OCI-LY7 (cell line): ENCODE results near the gene PCDH9. TPM values are rescaled to one million over a fixed set of nuclear protein-coding genes. Genes with fewer than 3 reads are reported as not detected.
A peak's percentile ranks its signal among the peaks of the same experiment; 100 is the strongest.

Experiments used
- BruUV-seq: library from RNA; stranded (reverse); fragments of 400-500 nt; replicated peaks from 2 replicates; lab custom pipeline; 2021; lab: Mats Ljungman, UMichigan
- CTCF ChIA-PET: fragments of 300-600 bp; sonication (Branson Sonifier 250); formaldehyde crosslinking; loops from one replicate; lab custom pipeline; 2022; ENCODE audit warnings: antibody characterized with exemption; ENCODE audit not compliant: unreplicated experiment; lab: Charles Lee
- POLR2A ChIA-PET: fragments of 300-600 bp; sonication (Branson Sonifier 250); formaldehyde crosslinking; loops from one replicate; lab custom pipeline; 2022; ENCODE audit warnings: antibody characterized with exemption; lab: Charles Lee
- DNase-seq: peaks from one replicate; pipeline ENCODE4 v3.0.0-alpha.2; 2015; ENCODE audit warnings: low spot score
- H2AFZ ChIP-seq: fragments of 200-600 bp; sonication (generic), shearing (Covaris generic); 2 replicates; pipeline ENCODE4 v1.6.1; 2014; ENCODE audit warnings: mild to moderate bottlenecking, antibody characterized with exemption, low read length, moderate library complexity
- H3K27ac ChIP-seq: fragments of 200-600 bp; sonication (generic); 2 replicates; pipeline ENCODE4 v1.5.1; 2014; ENCODE audit warnings: mixed run types, low read depth, mild to moderate bottlenecking, moderate library complexity, low read length, inconsistent platforms; ENCODE audit not compliant: poor library complexity, severe bottlenecking
- H3K36me3 ChIP-seq: fragments of 200-600 bp; sonication (generic); 2 replicates; pipeline ENCODE4 v1.6.1; 2014; ENCODE audit warnings: mild to moderate bottlenecking, antibody characterized with exemption, low read length, moderate library complexity, mixed read lengths; ENCODE audit not compliant: insufficient read depth
- H3K4me1 ChIP-seq: fragments of 200-600 bp; sonication (generic); 2 replicates; pipeline ENCODE4 v1.5.1; 2014; ENCODE audit warnings: mild to moderate bottlenecking, low read length; ENCODE audit not compliant: insufficient read depth, poor library complexity, severe bottlenecking
- H3K4me2 ChIP-seq: fragments of 200-600 bp; sonication (generic); 2 replicates; pipeline ENCODE4 v1.6.1; 2014; ENCODE audit warnings: mild to moderate bottlenecking, low read length
- H3K4me3 ChIP-seq: fragments of 200-600 bp; sonication (generic); 2 replicates; pipeline ENCODE4 v1.5.1; 2014; ENCODE audit warnings: mild to moderate bottlenecking, low read depth, low read length; ENCODE audit not compliant: poor library complexity, severe bottlenecking
- H3K79me2 ChIP-seq: fragments of 200-600 bp; sonication (generic); 2 replicates; pipeline ENCODE4 v1.6.1; 2016; ENCODE audit warnings: low read depth, mild to moderate bottlenecking, low read length, moderate library complexity, mixed read lengths; ENCODE audit not compliant: insufficient read depth
- H3K9me2 ChIP-seq: fragments of 200-600 bp; sonication (generic); 2 replicates; pipeline ENCODE4 v1.6.1; 2016; ENCODE audit warnings: mild to moderate bottlenecking, low read length, mixed read lengths; ENCODE audit not compliant: insufficient read depth
- H3K9me3 ChIP-seq: fragments of 200-600 bp; sonication (generic); 2 replicates; pipeline ENCODE4 v1.6.1; 2014; ENCODE audit warnings: mild to moderate bottlenecking, mixed run types, low read length, mixed read lengths
- H4K20me1 ChIP-seq: fragments of 200-600 bp; sonication (generic); 2 replicates; pipeline ENCODE4 v1.6.1; 2014; ENCODE audit warnings: mild to moderate bottlenecking, antibody characterized with exemption, low read length, moderate library complexity, mixed read lengths; ENCODE audit not compliant: insufficient read depth
- EZH2phosphoT487 ChIP-seq: fragments of 200-600 bp; sonication (generic); IDR thresholded peaks from 2 replicates; pipeline ENCODE4 v1.6.1; 2018; ENCODE audit warnings: low read depth, borderline replicate concordance, mild to moderate bottlenecking, mixed run types, antibody characterized with exemption, low read length, moderate library complexity, mixed read lengths
- intact Hi-C: fragments of 100-400 bp; cut with micrococcal nuclease; formaldehyde crosslinking; loops from one replicate; pipeline ENCODE4 v1.10.0; 2022; ENCODE audit not compliant: unreplicated experiment
- total RNA-seq, 2 experiments: library from RNA; depleted of rRNA in 1 of 2; stranded (reverse); fragments of >200 nt in 1 of 2; shearing (Covaris generic) in 1 of 2; gene quantifications; 2 replicates each; pipeline ENCODE4 v1.2.3, GENCODE V29; 2014 to 2022
- TF ChIP-seq, protein P1 (sequence below): fragments of 200-600 bp; sonication (generic); conservative IDR thresholded peaks from 2 replicates; pipeline ENCODE4 v1.5.1; 2014; ENCODE audit warnings: mild to moderate bottlenecking, antibody characterized with exemption, low read length, moderate library complexity, mixed read lengths

Gene PCDH9
- total RNA-seq, 2 experiments from 2014 or later, result 20.1 to 26.0 TPM

DNA sequence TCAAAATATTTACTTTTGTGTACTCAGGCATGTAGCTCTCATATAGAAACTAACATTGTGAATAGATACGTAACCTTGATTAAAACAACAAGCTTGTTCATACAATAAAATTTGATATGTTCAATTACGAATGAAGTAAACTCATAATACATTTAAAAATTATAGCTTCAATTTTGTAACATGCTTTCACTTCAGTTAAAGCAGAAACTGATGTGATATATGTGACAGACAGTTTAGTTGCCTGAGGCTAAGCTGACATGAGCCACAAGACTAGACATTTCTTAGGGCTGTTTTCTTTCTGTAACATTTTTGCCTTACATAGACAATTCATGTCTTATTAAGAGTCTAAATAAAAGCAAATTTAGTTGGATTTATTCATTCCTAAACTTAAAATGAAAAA lies 526.0 kb downstream of the PCDH9 start:
- 0 out of 2 replicates have a peak overlapping the region, but pooled peaks have one; percentile 0 for H2AFZ ChIP-seq
- no peak overlapping the region for H3K4me3 ChIP-seq
- POLR2A ChIA-PET, result interaction anchor here (1.1 to 2.3 kb wide), 3 partner anchors 8 to 513 kb away, joined by 3 to 12 read pairs (median 3); no protein-coding TSS in a partner anchor
- intact Hi-C loops, result no loop called here
- H3K4me2 ChIP-seq, result no peak overlapping the region
- DNase-seq, result no peak
- no peaks in the 10 kb centered on the region for H3K9me2 ChIP-seq
- no peak overlapping the region for H3K27ac ChIP-seq
- H3K36me3 ChIP-seq, result no peaks in the 10 kb centered on the region
- no peaks in the 10 kb centered on the region for H3K9me3 ChIP-seq
- H4K20me1 ChIP-seq, result no peaks in the 10 kb centered on the region
- no peak for TF ChIP-seq EZH2phosphoT487
- TF ChIP-seq, protein P1, sequence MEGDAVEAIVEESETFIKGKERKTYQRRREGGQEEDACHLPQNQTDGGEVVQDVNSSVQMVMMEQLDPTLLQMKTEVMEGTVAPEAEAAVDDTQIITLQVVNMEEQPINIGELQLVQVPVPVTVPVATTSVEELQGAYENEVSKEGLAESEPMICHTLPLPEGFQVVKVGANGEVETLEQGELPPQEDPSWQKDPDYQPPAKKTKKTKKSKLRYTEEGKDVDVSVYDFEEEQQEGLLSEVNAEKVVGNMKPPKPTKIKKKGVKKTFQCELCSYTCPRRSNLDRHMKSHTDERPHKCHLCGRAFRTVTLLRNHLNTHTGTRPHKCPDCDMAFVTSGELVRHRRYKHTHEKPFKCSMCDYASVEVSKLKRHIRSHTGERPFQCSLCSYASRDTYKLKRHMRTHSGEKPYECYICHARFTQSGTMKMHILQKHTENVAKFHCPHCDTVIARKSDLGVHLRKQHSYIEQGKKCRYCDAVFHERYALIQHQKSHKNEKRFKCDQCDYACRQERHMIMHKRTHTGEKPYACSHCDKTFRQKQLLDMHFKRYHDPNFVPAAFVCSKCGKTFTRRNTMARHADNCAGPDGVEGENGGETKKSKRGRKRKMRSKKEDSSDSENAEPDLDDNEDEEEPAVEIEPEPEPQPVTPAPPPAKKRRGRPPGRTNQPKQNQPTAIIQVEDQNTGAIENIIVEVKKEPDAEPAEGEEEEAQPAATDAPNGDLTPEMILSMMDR, result no peak
- no TSS peak for BruUV-seq
- CTCF ChIA-PET, result no interaction called here
- no peaks in the 10 kb centered on the region for H3K4me1 ChIP-seq
- H3K79me2 ChIP-seq, result no peaks in the 10 kb centered on the region

DNA sequence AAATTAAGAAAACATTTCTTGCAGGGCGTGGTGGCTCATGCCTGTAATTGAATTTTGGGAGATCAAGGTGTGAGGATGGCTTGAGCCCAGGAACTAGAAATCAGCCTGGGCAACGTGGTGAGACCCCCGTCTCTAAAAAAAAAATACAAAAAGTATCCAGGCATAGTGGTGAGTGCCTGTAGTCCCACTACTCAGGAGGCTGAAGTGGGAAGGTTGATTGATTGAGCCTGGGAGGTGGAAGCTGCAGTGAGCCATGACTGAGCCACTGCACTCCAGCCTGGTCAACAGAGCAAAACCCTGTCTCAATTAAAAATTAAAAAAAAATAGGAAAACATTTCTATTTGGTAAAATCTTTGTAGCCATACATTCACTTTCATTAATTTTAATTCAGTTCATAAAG lies 526.5 kb downstream of the PCDH9 start:
- no peak overlapping the region for H3K4me3 ChIP-seq
- H3K4me2 ChIP-seq, result no peak overlapping the region
- no peak for TF ChIP-seq EZH2phosphoT487
- TF ChIP-seq, protein P1, result no peak
- intact Hi-C loops, result no loop called here
- no peaks in the 10 kb centered on the region for H4K20me1 ChIP-seq
- DNase-seq, result no peak
- H3K27ac ChIP-seq, result no peak overlapping the region
- H3K36me3 ChIP-seq, result no peaks in the 10 kb centered on the region
- no peak overlapping the region for H2AFZ ChIP-seq
- no peaks in the 10 kb centered on the region for H3K4me1 ChIP-seq
- CTCF ChIA-PET, result no interaction called here
- H3K79me2 ChIP-seq, result no peaks in the 10 kb centered on the region
- H3K9me2 ChIP-seq, result no peaks in the 10 kb centered on the region
- no TSS peak for BruUV-seq
- POLR2A ChIA-PET, result interaction anchor here (1.0 to 2.3 kb wide), 4 partner anchors 9 to 514 kb away, joined by 3 to 12 read pairs (median 4); no protein-coding TSS in a partner anchor
- no peaks in the 10 kb centered on the region for H3K9me3 ChIP-seq

DNA sequence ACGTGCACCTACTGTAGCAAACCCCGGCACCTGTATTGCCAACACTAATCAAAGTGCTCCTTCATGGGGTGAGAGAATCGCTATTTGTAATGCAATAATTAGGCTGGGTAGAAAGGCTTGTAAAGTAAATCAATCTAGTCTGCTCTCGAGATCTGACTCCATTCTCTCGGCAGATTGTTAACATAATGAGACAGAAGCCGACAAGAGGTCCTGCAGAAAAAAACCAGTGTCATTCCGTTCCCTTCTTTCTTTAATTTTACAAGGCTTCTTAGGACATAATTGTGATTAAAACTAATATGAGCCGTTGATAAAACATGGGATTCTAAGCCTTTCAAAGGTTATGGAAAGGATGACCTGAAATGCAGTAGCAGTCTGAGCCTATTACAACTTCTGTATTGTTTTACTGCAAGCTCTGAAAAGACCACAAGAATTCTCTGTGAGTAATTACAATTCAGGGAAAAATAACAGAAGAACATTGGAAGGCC lies 530.0 kb downstream of the PCDH9 start:
- POLR2A ChIA-PET, result interaction anchor here (0.7 to 0.8 kb wide), 2 partner anchors 16 to 68 kb away, joined by 3 read pairs; no protein-coding TSS in a partner anchor
- H3K4me1 ChIP-seq, result no peaks in the 10 kb centered on the region
- CTCF ChIA-PET, result no interaction called here

More for the DNA sequence above, 530.0 kb downstream of the PCDH9 start:
- H3K36me3 ChIP-seq, result peaks cover 2% of the 10 kb centered on the region; the same call in 1 of the 2 replicates
- no peak overlapping the region for H3K4me3 ChIP-seq
- no TSS peak for BruUV-seq
- intact Hi-C loops, result no loop called here
- no peaks in the 10 kb centered on the region for H4K20me1 ChIP-seq
- H3K9me3 ChIP-seq, result peaks cover 19% of the 10 kb centered on the region; the same call in 1 of the 2 replicates
- H3K9me2 ChIP-seq, result no peaks in the 10 kb centered on the region
- H3K4me2 ChIP-seq, result no peak overlapping the region
- no peaks in the 10 kb centered on the region for H3K79me2 ChIP-seq
- no peak for DNase-seq
- no peak overlapping the region for H2AFZ ChIP-seq
- H3K27ac ChIP-seq, result no peak overlapping the region
- TF ChIP-seq, protein P1, result no peak
- no peak for TF ChIP-seq EZH2phosphoT487
